NOMO-1 treated with dmso at 0.1 percent for 144 hours (cell line): ENCODE measurements around the gene GATAD2A.

ENCODE experiments used
- DNase-seq: peaks from one replicate; lab custom pipeline; 2025; ENCODE audit not compliant: unreplicated experiment; lab: John Stamatoyannopoulos, UW

The GATAD2A gene

DNA sequence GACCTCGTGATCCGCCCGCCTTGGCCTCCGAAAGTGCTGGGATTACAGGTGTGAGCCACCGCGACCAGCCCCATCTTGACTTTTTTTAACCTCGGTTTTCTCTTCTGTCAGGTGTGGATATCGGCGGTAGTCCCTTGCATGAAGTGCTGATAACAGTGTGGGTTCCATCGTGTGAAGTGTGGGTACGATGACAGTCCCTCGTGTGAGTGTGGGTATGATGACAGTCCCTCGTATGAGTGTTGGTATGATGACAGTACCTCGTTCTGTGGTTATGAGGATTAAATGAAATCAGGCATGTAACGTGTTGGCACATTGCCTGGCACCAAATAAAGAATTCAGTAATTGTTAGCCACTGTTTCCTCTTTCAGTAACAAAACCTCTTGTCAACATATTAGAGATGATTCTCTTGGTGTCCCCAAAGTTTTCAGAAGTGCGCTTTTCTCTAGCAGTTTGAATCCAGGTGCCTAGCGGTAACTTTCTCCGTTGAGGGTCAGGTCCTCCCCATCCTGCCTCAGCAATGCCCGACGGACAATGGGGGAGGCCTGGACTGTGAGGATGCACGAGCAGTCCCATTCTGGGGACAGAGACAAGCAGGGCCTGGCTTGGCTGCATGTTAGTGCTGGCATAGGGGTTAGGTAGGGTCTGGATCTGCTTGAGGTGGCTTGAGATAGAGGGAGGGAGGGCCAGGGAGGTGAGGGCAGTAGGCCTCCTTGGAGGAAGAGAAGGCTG, 15.3 kb downstream of the GATAD2A start:
- DNase-seq = no peak

DNA sequence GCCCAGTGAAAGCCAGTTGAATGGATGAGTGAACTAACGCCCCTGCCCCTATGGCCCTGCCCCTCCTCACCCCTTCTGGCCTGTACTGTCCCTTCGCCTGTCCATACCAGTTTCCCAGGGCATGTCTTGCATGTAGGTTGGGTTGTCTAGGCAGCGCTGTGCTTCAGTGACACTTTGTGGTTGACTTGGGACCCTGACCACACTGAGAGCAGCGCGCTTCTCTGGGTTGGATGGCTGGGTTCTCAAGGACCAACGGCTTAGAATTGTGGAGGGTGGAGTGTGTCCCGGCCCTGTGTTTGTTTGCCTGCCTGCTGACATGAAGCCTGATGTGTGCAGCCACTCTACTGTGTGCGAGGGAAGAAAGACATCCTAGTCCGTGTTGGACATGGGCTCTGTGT, 15.8 kb downstream of the GATAD2A start:
- DNase-seq = no peak

DNA sequence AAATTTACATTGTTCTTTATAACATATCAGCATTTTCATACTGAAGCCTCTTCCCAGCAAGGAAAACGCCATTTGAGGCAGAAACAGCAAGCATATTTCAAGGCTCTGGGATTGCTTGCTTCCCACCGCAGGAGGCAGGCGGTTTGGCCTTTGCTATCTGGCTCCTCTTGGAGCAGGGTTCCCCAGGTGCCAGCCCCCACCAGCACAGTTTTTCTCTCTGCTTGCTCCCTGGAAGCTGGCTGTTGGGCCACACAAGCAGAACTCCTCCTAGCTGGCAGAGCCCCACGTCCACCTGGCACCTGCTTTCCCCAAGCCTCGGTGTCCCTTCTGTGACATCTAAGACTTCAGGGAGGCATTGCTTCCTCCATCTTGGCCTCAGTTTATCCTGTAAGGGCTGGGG, 16.7 kb downstream of the GATAD2A start:
- DNase-seq = no peak

DNA sequence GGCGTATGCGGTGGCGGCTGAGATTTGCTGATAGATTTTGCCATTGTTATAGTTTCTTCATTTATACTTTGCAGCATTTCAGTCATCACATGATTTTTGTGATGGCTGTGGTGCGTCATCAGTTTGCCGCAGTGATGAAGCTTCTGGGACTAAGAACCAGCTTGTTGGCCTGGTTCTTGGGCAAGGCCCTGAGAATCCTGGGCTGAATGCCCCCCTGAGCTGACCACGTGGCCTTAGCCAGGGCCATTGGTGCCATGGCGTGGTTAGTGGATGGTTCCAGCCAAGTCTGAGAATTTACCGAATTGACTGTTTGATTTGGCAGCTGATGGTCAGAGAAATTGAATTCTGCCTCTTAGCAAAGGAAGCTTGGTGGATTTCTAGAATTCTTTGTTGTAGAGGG, 17.8 kb downstream of the GATAD2A start:
- no peak for DNase-seq

DNA sequence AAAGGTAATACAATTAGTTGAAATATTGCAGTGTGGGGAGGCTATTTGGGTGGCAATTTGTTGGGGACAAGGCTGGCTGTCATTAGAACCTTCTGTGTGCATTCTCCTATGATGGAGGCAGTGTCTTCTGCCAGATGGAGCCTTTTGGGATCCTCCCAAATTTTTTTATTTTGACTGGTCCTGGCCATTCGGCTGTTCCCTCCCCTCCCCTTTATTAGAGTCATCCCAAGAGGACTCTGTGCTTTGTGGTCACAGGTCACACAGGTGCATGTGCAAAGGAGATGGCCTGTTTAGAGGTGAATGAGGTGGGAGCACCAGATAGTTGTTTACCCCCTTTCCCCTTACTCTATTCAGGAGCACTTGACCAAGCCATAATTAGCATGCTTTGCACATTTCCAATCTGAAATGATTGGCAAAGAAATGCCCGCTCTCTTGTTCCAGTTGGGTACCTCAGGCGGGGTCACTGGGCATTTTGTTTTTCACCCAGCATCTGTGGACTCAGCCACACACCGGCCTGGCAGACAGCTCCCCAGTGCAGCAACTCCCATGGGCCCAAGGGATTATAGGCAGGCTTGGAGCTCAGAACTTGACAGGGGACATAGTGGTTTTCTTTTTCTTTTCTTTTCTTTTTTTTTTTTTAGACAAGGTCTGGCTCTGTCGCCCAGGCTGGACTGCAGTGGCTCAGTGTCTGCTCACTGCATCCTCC, 19.8 kb downstream of the GATAD2A start:
- no peak for DNase-seq

DNA sequence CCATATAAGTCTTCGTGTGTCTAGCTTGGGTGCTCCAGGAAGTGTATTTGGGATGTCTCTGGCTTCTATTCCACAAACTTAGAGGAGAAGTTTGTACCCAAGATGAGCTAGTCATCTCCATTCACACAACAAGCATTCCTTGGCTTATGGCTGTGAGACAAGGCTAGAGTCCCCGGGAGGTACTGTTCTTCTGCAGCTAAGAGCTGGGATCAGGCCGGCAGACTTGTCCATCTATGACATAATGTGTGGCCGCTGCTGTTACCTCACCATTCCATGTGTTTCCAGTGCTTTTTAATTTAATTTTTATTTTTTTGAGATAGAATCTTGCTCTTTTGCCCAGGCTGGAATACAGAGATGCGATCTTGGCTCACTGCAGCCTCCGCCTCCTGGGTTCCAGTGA, 20.7 kb downstream of the GATAD2A start:
- no peak for DNase-seq

DNA sequence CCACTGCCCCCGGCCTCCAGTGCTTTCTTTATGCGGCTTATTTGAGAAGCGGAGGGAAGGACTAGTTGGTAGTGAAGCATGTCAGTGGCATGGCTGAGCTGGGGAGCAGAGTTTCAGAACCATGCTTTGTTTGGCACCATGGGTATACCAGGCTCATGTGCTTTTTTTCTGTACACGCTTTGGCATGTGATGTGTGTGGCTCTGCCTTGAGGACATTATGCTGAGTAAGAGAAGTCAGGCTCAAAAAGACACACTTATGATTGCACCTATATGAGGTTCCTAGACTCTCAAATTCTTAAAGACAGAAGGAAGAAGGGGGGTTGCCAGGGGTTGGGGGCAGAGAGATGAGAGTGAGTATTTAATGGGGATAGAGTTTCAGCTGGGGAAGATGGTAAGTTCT, 21.3 kb downstream of the GATAD2A start:
- DNase-seq = no peak

DNA sequence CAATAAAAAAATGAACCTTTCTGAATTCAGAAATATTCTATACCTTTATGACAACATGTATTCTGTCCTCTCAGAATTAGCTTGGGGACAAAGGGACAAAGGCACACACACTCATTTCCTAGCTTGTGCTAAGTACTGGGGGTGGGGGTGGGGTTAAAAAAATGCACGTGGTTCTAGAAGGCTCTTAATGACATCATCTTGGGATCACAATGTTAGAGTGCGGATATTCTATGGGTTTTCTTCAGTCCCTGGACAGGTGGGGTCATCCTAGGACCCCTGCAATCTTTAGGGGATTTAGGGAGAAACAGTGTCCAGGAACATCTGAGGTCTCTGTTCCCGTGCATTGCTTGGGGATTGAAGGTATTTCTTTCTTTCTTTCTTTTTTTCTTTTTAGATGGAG, 21.8 kb downstream of the GATAD2A start:
- DNase-seq = no peak

DNA sequence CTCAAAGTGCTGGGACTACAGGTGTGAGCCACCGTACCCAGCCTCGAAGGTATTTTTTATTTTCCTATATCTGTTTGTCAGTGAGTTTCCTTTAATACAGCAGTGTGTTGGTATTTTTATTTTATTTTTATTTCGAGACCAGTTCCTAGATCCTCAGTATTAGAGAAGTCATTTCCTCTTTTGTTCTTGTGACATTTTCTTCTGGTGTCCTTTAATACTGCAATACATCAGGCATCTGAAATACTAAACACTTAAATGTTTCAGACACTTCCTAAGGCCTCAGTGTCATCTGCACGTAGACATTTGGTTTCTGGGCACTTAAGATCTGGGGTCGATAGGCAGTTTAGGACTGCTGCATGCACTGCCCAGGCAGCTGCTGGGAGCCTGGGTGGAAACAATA, 22.5 kb downstream of the GATAD2A start:
- DNase-seq = no peak

DNA sequence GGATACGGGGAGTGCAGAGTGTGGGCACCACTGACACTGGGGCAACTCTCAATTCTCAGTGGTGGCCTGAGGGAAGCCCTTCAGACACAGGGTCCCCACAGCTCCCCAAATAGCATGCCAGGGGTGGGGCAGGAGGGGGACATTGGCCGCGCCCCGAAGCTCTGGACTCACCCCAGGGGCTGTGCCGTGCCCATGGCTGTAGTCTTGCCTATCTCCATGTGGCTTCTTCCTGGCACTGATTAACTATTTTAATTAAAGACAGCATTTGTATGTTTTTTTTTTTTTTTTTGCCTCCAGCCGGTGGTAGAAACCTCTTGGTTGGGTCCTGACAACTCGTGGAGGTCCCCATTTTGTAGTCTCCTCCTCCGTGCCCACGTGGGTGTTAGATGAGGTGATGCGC, 23.3 kb downstream of the GATAD2A start:
- DNase-seq = no peak

DNA sequence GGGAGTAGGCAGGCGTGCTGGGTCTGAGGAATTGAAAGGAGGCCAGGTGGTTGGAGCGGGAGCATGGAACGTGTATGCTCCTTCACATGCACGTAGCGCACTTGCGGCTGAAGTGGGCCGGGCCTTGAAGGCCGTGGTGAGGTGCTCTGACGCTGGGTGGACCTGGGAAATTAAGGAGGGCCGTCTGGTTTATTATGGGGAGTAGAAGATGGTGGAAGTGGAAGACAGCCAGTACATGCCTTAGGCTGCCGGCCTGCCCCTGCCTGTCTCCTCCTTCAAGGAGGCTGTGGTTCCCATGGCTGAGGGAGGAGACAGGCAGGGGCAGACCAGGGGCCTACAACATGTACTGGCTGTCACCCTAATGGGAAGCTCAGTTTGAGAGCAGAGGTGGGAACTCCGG, 23.9 kb downstream of the GATAD2A start:
- no peak for DNase-seq

DNA sequence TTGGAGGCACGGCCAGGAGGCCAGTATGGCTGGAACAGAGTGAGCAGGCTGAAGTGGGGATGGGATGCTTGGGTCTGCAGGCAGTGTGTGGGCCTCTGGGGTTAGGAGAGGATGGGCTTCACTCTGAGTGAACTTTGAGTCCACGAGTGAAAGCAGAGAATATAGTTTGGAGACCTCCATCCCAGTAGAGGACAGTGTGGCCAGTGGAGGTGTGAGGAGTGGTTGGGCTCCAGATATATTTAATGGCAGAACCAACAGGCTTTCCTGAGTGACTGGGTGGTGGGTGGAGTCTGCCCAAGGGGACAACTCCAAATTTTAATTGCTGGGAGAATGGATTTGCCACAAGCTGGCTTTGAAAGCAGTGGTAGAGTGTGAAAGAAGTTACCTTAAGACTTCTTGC, 27.3 kb downstream of the GATAD2A start:
- DNase-seq = no peak

DNA sequence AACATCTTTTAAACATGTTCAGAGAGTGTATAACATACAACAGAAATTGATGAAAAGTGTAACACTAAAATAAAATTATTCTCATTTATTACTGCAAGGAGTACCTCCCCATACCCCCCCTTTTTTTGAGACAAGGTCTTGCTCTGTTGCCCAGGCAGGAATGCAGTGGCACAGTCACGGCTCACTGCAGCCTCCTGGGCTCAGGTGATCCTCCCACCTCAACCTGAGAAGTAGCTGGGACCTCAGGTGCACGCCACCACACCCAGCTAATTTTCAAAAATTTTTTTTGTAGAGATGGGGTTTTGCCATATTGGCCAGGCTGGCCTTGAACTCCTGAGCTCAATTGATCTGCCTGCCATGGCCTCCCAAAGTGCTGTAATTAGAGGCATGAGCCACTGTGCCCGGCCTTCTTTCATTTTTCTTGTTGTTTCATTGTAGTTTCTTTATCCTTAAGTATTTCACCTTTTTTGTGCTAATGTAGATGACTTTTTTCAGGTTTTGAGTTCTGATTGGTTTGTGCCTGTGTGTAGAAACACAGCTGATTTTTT, 28.3 kb downstream of the GATAD2A start:
- no peak for DNase-seq

DNA sequence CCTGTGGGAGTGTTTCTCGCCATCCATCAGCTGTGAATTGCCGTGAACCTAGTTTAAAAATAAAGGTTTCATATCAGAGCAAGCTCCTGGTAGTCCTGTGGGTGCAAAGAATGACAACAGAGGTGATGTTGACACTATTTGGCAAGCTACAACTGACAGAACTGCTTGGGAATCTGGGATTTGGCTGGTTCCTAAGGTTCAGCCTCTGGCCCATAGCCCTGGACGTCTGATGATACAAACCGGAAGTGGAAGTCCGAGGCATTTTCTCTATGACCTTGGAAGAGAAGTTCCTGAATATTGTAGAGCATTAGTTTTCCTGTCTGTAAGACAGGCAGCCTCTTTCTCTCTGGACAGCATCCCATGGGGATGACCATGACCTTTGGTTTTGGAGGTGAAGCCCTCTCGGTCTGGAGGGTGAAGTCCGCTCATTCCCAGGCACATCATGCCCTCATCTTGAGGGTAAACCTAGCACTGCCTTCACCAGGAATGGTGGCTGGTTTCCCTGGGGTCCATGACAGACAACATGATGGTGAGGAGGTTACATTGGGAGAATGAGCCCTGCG, 29.1 kb downstream of the GATAD2A start:
- no peak for DNase-seq

DNA sequence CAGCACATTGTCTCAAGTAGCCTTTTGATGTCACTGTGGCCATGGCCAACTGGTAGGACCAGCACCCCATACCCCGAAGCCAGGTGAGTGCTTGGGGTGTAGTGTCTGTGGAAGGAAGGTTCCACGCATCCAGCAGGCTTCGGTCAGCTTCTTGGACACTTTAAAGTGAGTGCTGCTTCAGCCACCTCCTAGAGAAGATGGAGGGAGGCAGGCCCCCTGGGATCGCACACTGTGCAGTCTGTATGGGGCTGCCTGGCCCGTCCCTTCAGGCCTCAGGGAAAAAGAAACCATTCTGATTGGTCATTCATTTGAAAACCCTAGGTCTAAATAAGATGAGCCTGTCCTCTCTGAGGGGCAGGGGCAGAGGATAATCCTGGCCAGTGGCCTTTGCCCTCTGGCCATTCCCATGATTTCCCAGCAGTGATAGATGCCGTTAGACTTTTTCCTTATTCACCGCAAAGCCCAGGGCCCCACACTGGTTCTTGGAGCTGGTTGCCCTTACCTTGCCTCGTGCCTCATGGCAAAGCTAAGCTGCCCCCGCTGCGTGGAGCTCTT, 30.7 kb downstream of the GATAD2A start:
- no peak for DNase-seq

DNA sequence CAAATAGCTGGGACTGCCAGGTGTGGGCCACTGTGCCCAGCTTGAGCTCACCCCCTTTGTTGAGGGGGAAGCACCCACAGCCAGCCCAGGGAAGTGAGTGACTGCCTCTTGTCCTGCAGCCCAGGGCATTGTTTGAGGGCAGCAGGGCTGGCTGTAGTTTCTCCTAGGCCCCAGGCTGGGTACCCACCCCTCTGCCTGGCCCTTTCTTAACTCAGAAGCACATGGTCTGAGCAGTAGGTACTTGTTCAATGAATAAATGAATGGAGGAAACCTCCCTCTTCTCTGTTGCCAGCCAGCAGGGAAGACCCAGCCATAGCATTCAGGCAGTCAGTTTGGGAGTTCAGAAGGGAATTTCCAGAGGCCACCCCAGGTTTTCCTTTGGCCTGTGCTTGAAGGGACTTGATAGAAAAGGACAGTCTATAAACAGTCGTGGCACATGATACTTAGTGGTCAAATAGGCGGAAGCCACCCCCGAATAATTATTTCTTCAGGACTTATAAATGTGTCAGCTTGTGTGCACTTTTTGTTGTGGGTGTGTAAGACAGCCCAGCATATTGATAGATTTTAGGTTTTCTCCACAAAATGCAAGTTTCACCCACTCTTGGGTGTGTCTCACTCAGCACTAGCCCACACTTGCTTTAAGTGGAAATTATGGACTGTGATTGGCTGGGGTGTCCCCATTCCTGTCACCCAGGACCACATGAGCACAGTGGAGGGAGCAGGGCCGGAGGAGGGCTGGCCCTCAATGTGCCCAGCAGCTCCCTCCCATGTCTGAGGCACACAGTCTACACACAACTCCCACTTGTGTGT, 33.1 kb downstream of the GATAD2A start:
- DNase-seq = no peak

DNA sequence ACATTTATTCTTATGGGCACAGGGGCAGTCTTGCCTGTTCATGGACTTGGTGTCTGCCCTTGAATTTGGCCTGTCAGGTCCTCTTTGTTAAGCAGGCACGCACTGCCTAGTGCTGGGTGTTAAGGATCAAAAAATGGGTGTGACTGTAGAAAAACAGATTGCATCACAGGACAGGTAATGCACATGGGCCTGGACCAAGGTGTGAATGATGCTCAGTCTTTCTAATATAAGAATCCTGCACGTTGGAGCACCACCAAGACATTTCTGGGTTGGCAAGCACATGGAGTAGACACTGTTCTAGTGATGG, 33.7 kb downstream of the GATAD2A start:
- no peak for DNase-seq

DNA sequence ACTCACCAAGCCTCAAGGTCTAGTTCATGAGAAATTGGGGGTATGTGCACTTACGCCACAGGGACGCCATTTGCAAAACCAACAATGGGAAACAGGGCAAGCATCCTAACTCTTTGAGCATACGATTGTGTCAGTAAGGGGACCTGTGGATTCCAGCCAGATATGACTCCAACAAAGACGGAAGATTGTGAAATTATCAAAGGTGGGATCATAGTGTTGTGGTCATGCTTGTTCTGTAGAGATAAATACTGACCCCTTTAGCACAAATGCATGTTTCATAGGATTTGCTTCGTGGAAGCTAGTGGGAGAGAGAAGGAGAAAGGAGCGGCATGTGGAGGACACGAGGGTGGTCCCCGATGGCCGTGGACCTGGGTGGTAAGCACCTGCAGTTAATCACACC, 37.8 kb downstream of the GATAD2A start:
- no peak for DNase-seq

DNA sequence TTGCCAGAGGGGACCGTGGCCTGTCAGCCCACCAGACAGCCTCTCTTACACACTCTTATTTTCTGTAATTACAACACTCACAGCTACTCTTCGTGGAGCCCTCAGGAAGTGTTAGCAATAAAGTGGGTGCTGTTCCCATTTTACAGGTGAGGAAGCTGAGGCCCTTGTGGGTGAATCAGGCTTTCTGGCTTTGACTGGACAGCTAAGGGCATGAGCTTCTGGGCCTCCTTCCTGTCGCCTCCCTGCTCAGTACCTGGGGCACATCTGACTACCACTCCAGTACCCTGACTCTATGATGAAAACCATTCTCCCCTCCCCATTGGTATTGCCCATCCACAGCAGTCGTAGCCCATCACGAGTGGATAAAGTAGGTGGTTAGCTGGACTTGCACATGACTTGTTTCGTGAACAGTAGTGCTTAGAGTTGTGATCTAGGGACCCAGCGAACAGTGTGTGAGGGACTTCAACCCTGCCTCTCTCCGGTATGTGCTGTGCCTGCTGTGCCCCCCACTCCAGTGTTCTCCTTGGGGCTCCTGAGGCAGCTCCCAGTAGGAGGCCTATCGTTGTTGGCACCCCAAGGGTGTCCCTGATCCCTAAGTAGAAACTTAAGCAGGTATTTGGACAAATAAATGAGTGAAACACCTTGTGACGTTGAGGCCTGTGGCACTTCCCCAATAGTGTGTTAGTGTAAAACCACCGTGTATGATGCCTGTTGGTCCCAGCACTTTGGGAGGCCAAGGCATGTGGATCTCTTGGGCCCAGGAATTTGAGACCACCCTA, 38.6 kb downstream of the GATAD2A start:
- no peak for DNase-seq

DNA sequence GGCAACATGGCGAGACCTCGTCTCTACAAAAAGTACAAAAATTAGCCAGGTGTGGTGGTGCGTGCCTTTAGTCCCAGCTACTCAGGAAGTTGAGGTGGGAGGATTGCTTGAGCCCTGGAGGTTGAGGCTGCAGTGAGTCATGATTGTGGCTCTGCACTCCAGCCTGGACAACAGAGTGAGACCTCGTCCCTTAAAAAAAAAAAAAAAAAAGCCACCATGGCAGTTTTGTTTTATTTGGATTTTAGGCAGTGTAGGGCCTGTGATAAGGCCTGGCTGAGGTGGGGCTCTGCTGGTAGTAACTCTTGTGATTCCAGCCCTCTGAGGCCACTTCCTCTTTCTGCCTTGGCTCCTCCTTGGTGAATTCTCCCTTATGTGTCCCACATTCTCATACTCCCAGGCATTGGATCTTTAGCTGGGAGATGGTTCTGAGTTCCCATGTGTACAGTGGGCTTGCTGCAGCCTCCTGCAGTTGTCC, 39.2 kb downstream of the GATAD2A start:
- DNase-seq = peak; percentile 63
